Peyer's patch (tissue), 4 donors: ENCODE measurements around the gene BTN2A1.

Experiments
- POLR2A ChIP-seq, 2 donors: fragments of 450-650 bp; IDR thresholded peaks; one replicate each; pipeline ENCODE4 v1.5.1; 2017; ENCODE audit warnings: antibody characterized with exemption in 2 of 2, mild to moderate bottlenecking in 2 of 2, moderate library complexity in 2 of 2
- TF ChIP-seq, protein P1 (sequence below), 6 experiments: fragments of 450-650 bp in 4 of 6; fragments of 200-600 bp in 2 of 6; sonication (generic) in 1 of 6; IDR thresholded peaks; one replicate each; pipeline ENCODE4 v1.5.1; 2017 to 2019; ENCODE audit warnings: antibody characterized with exemption in 6 of 6, mild to moderate bottlenecking in 3 of 6, moderate library complexity in 1 of 6

DNA sequence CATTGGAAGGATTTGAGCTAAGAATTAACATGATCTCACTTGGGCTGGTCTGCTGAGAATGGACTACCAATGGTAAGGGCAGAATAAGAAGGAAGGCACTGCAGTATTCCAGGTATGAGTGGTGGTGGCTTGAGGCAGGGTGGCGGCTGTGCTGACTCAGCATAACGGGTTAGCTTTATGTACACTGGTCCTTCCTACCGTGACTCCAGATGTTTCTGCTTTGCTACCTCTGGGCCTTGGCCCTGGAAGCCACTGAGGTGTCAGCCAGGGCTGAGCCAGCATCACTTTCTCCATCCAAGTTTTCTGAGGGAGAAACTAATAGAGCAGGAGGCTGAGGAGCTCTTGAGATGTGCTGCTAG, 30.3 kb upstream of the BTN2A1 start:
- TF ChIP-seq, protein P1, sequence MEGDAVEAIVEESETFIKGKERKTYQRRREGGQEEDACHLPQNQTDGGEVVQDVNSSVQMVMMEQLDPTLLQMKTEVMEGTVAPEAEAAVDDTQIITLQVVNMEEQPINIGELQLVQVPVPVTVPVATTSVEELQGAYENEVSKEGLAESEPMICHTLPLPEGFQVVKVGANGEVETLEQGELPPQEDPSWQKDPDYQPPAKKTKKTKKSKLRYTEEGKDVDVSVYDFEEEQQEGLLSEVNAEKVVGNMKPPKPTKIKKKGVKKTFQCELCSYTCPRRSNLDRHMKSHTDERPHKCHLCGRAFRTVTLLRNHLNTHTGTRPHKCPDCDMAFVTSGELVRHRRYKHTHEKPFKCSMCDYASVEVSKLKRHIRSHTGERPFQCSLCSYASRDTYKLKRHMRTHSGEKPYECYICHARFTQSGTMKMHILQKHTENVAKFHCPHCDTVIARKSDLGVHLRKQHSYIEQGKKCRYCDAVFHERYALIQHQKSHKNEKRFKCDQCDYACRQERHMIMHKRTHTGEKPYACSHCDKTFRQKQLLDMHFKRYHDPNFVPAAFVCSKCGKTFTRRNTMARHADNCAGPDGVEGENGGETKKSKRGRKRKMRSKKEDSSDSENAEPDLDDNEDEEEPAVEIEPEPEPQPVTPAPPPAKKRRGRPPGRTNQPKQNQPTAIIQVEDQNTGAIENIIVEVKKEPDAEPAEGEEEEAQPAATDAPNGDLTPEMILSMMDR (IDR thresholded peaks at IDR 0.05): no peak
- TF ChIP-seq POLR2A (IDR thresholded peaks at IDR 0.05): no peak
